Osteoblast (primary cell): ENCODE results near the gene ST6GAL1. TPM values are rescaled to one million over a fixed set of nuclear protein-coding genes. Genes with fewer than 3 reads are reported as not detected.

Experiments used
- DNase-seq: peaks from one replicate; pipeline ENCODE4 v3.0.0; 2011; ENCODE audit warnings: low spot score, mixed read lengths; ENCODE audit not compliant: insufficient read length; ENCODE audit errors: missing footprints
- H2AFZ ChIP-seq: 2 replicates; pipeline ENCODE4 v1.6.0; 2011; ENCODE audit warnings: mild to moderate bottlenecking, low read length
- H3K27ac ChIP-seq: 2 replicates; pipeline ENCODE4 v1.5.1; 2011; ENCODE audit warnings: mild to moderate bottlenecking, low read depth, low read length, moderate library complexity
- H3K27me3 ChIP-seq: 2 replicates; pipeline ENCODE4 v1.6.0; 2012; ENCODE audit warnings: mild to moderate bottlenecking, control low read depth, inconsistent platforms, low read length, moderate library complexity; ENCODE audit not compliant: insufficient read depth
- H3K36me3 ChIP-seq: 2 replicates; pipeline ENCODE4 v1.5.1; 2011; ENCODE audit warnings: mild to moderate bottlenecking, low read length, control low read depth, moderate library complexity; ENCODE audit not compliant: insufficient read depth
- H3K4me1 ChIP-seq: 2 replicates; pipeline ENCODE4 v1.5.1; 2011; ENCODE audit warnings: mild to moderate bottlenecking, low read length, control low read depth, moderate library complexity; ENCODE audit not compliant: insufficient read depth
- H3K4me2 ChIP-seq: 2 replicates; pipeline ENCODE4 v1.6.0; 2011; ENCODE audit warnings: mild to moderate bottlenecking, low read length; ENCODE audit not compliant: insufficient read depth
- H3K4me3 ChIP-seq: fragments of 200-600 bp; sonication (generic); 3 replicates; pipeline ENCODE4 v1.5.1; 2012; ENCODE audit warnings: mild to moderate bottlenecking, low read length, inconsistent platforms; ENCODE audit not compliant: insufficient read depth
- H3K79me2 ChIP-seq: 2 replicates; pipeline ENCODE4 v1.6.0; 2012; ENCODE audit warnings: mild to moderate bottlenecking, low read length, control low read depth, inconsistent platforms; ENCODE audit not compliant: insufficient read depth
- H3K9me3 ChIP-seq: 2 replicates; pipeline ENCODE4 v1.5.1; 2011; ENCODE audit warnings: low read depth, low read length, control low read depth
- H4K20me1 ChIP-seq: 2 replicates; pipeline ENCODE4 v1.6.0; 2012; ENCODE audit warnings: mild to moderate bottlenecking, low read length, control low read depth; ENCODE audit not compliant: insufficient read depth
- CTCF ChIP-seq: IDR thresholded peaks from 2 replicates; pipeline ENCODE4 v1.5.1; 2011; ENCODE audit warnings: mild to moderate bottlenecking, low read depth, low read length, moderate library complexity; ENCODE audit errors: extremely low read depth
- total RNA-seq: library from RNA; depleted of rRNA; stranded (reverse); fragments of >200 nt; gene quantifications from 2 replicates; pipeline ENCODE4 v1.2.3, GENCODE V29; 2012

The ST6GAL1 gene
- total RNA-seq, 1 donor, result 8.0 TPM

GRCh38 chr3:187105700-187106099, 175.4 kb downstream of the ST6GAL1 start:
- Histone ChIP-seq H3K27ac (no peak overlapping the region), H3K4me2 (no peak overlapping the region), H2AFZ (no peak overlapping the region), H3K9me3 (no peaks in the 10 kb centered on the region), H3K36me3 (no peaks in the 10 kb centered on the region), H3K27me3 (no peaks in the 10 kb centered on the region), H3K4me3 (no peak overlapping the region), H3K4me1 (peaks cover 30% of the 10 kb centered on the region), H4K20me1 (no peaks in the 10 kb centered on the region), H3K79me2 (no peaks in the 10 kb centered on the region)
- no peak for DNase-seq
- no peak for TF ChIP-seq CTCF

GRCh38 chr3:187107989-187108388, 177.7 kb downstream of the ST6GAL1 start:
- no peak for TF ChIP-seq CTCF
- Histone ChIP-seq H3K27ac (no peak overlapping the region), H3K9me3 (no peaks in the 10 kb centered on the region), H3K36me3 (no peaks in the 10 kb centered on the region), H2AFZ (no peak overlapping the region), H3K4me2 (no peak overlapping the region), H4K20me1 (no peaks in the 10 kb centered on the region), H3K79me2 (no peaks in the 10 kb centered on the region), H3K4me3 (no peak overlapping the region), H3K4me1 (peaks cover 16% of the 10 kb centered on the region), H3K27me3 (no peaks in the 10 kb centered on the region)
- DNase-seq, result no peak

GRCh38 chr3:187110156-187110555, 179.8 kb downstream of the ST6GAL1 start:
- no peak overlapping the region for H3K27ac ChIP-seq
- no peaks in the 10 kb centered on the region for H3K79me2 ChIP-seq
- TF ChIP-seq CTCF, result no peak
- no peaks in the 10 kb centered on the region for H3K36me3 ChIP-seq
- no peak overlapping the region for H2AFZ ChIP-seq
- no peak overlapping the region for H3K4me2 ChIP-seq
- H3K9me3 ChIP-seq, result no peaks in the 10 kb centered on the region
- H3K4me3 ChIP-seq, result no peak overlapping the region
- H3K4me1 ChIP-seq, result peaks cover 7% of the 10 kb centered on the region
- no peaks in the 10 kb centered on the region for H4K20me1 ChIP-seq
- no peak for DNase-seq
- no peaks in the 10 kb centered on the region for H3K27me3 ChIP-seq

- H4K20me1 ChIP-seq, result no peaks in the 10 kb centered on the region
- no peaks in the 10 kb centered on the region for H3K79me2 ChIP-seq
These were observed 182.8 kb downstream of the ST6GAL1 start for GRCh38 chr3:187112934-187113793.

More at GRCh38 chr3:187112934-187113793, 182.8 kb downstream of the ST6GAL1 start:
- H3K36me3 ChIP-seq, result no peaks in the 10 kb centered on the region
- H3K27ac ChIP-seq, result no peak overlapping the region
- H3K9me3 ChIP-seq, result no peaks in the 10 kb centered on the region
- no peak for DNase-seq
- H3K27me3 ChIP-seq, result no peaks in the 10 kb centered on the region
- no peak overlapping the region for H2AFZ ChIP-seq
- peak; percentile 59 for TF ChIP-seq CTCF
- no peak overlapping the region for H3K4me3 ChIP-seq
- no peak overlapping the region for H3K4me2 ChIP-seq
- peaks cover 3% of the 10 kb centered on the region for H3K4me1 ChIP-seq
